NT2/D1 (cell line): ENCODE measurements around the gene ZNF697.
"Not testable (repeated sequence)": the region's sequence is repeated elsewhere in the genome, so short reads cannot be mapped to it uniquely, and the experiment has no call there.

Experiments
- DNase-seq: peaks from one replicate; pipeline ENCODE4 v3.0.0-alpha.2; 2011; ENCODE audit warnings: low read depth, low spot score
- H3K27me3 ChIP-seq: 2 replicates; pipeline ENCODE4 v1.6.0; 2011; ENCODE audit warnings: mild to moderate bottlenecking; ENCODE audit not compliant: insufficient read length, insufficient read depth
- H3K36me3 ChIP-seq: 2 replicates; pipeline ENCODE4 v1.6.1; 2011; ENCODE audit warnings: mild to moderate bottlenecking, low read length, mixed read lengths; ENCODE audit not compliant: insufficient read depth, insufficient read length
- H3K4me1 ChIP-seq: 2 replicates; pipeline ENCODE4 v1.5.1; 2011; ENCODE audit not compliant: insufficient read depth, insufficient read length
- H3K4me3 ChIP-seq: 2 replicates; pipeline ENCODE4 v1.5.1; 2011; ENCODE audit warnings: low read depth; ENCODE audit not compliant: insufficient read length
- H3K9ac ChIP-seq: 2 replicates; pipeline ENCODE4 v1.6.0; 2011; ENCODE audit warnings: low read depth; ENCODE audit not compliant: insufficient read length
- H3K9me3 ChIP-seq: 2 replicates; pipeline ENCODE4 v1.5.1; 2011; ENCODE audit warnings: mild to moderate bottlenecking, low read length; ENCODE audit not compliant: insufficient read depth
- SUZ12 ChIP-seq: IDR thresholded peaks from 2 replicates; pipeline ENCODE4 v1.6.1; 2011; ENCODE audit not compliant: insufficient read length, insufficient read depth; ENCODE audit errors: extremely low read depth
- YY1 ChIP-seq: IDR thresholded peaks from 2 replicates; pipeline ENCODE4 v1.6.1; 2011; ENCODE audit not compliant: insufficient read length, insufficient read depth
- ZNF274 ChIP-seq: IDR thresholded peaks from 2 replicates; pipeline ENCODE4 v1.6.1; 2011; ENCODE audit warnings: mild to moderate bottlenecking, low read depth, low read length

ZNF697 gene

GRCh38 chr1:119595606-119596005 lies 52.5 kb downstream of the ZNF697 start:
- DNase-seq = no peak
- Histone ChIP-seq H3K36me3 (no peaks in the 10 kb centered on the region), H3K9me3 (no peaks in the 10 kb centered on the region), H3K4me1 (no peaks in the 10 kb centered on the region), H3K9ac (no peak overlapping the region), H3K27me3 (no peaks in the 10 kb centered on the region), H3K4me3 (no peak overlapping the region)
- TF ChIP-seq SUZ12 (no peak), ZNF274 (no peak), YY1 (no peak)

- no peak overlapping the region for H3K9ac ChIP-seq
- no peak for TF ChIP-seq SUZ12
- DNase-seq = no peak
Measured at GRCh38 chr1:119595168-119595567, 52.9 kb downstream of the ZNF697 start.

GRCh38 chr1:119594376-119594775 lies 53.7 kb downstream of the ZNF697 start:
- H3K36me3 ChIP-seq = no peaks in the 10 kb centered on the region
- H3K4me3 ChIP-seq = no peak overlapping the region
- TF ChIP-seq SUZ12 (no peak), ZNF274 (no peak)
- DNase-seq = no peak
- H3K9me3 ChIP-seq = no peaks in the 10 kb centered on the region
- H3K9ac ChIP-seq = no peak overlapping the region
- H3K27me3 ChIP-seq = no peaks in the 10 kb centered on the region
- H3K4me1 ChIP-seq = no peaks in the 10 kb centered on the region

More at GRCh38 chr1:119595168-119595567, 52.9 kb downstream of the ZNF697 start:
- Histone ChIP-seq H3K4me1 (no peaks in the 10 kb centered on the region), H3K36me3 (no peaks in the 10 kb centered on the region), H3K27me3 (no peaks in the 10 kb centered on the region), H3K4me3 (no peak overlapping the region), H3K9me3 (no peaks in the 10 kb centered on the region)

GRCh38 chr1:119593805-119594204 lies 54.3 kb downstream of the ZNF697 start:
- no peaks in the 10 kb centered on the region for H3K4me1 ChIP-seq
- no peak for DNase-seq
- no peaks in the 10 kb centered on the region for H3K9me3 ChIP-seq
- no peaks in the 10 kb centered on the region for H3K27me3 ChIP-seq
- H3K4me3 ChIP-seq = no peak overlapping the region
- H3K36me3 ChIP-seq = no peaks in the 10 kb centered on the region
- H3K9ac ChIP-seq = no peak overlapping the region
- TF ChIP-seq YY1 (no peak), SUZ12 (no peak), ZNF274 (no peak)

GRCh38 chr1:119590393-119590792 lies 57.7 kb downstream of the ZNF697 start:
- no peak for DNase-seq
- Histone ChIP-seq H3K9me3 (no peaks in the 10 kb centered on the region), H3K9ac (no peak overlapping the region), H3K36me3 (no peaks in the 10 kb centered on the region), H3K27me3 (no peaks in the 10 kb centered on the region), H3K4me3 (no peak overlapping the region), H3K4me1 (no peaks in the 10 kb centered on the region)
- TF ChIP-seq ZNF274 = no peak

- H3K36me3 ChIP-seq = no peaks in the 10 kb centered on the region
- H3K4me1 ChIP-seq = no peaks in the 10 kb centered on the region
- H3K4me3 ChIP-seq = no peak overlapping the region
- DNase-seq = no peak
- H3K9me3 ChIP-seq = no peaks in the 10 kb centered on the region
- TF ChIP-seq YY1 (no peak), ZNF274 (no peak), SUZ12 (no peak)
- no peaks in the 10 kb centered on the region for H3K27me3 ChIP-seq
- no peak overlapping the region for H3K9ac ChIP-seq
Measured at GRCh38 chr1:119588621-119589020, 59.4 kb downstream of the ZNF697 start.

GRCh38 chr1:119587341-119587740 lies 60.7 kb downstream of the ZNF697 start:
- TF ChIP-seq ZNF274 = no peak
- no peak for TF ChIP-seq YY1
- TF ChIP-seq SUZ12 = no peak
- Histone ChIP-seq H3K4me1 (peaks cover 2% of the 10 kb centered on the region), H3K36me3 (no peaks in the 10 kb centered on the region), H3K27me3 (no peaks in the 10 kb centered on the region), H3K9me3 (no peaks in the 10 kb centered on the region), H3K9ac (no peak overlapping the region), H3K4me3 (no peak overlapping the region)
- no peak for DNase-seq

- not testable (repeated sequence) for H3K4me3 ChIP-seq, H3K36me3 ChIP-seq, H3K9ac ChIP-seq, H3K27me3 ChIP-seq, H3K4me1 ChIP-seq, DNase-seq, H3K9me3 ChIP-seq
Measured at GRCh38 chr1:119585801-119586200, 62.3 kb downstream of the ZNF697 start.
